GM12864 (cell line): ENCODE measurements around the gene PLCL2.
A peak's percentile ranks its signal among the peaks of the same experiment; 100 is the strongest.

ENCODE experiments used
- DNase-seq: peaks from one replicate; pipeline ENCODE4 v3.0.0-alpha.2; 2011; ENCODE audit warnings: low read depth
- H3K4me3 ChIP-seq: 2 replicates; pipeline ENCODE4 v1.5.1; 2011; ENCODE audit warnings: mild to moderate bottlenecking, low read depth, low read length, control low read depth
- CTCF ChIP-seq: IDR thresholded peaks from 2 replicates; pipeline ENCODE4 v1.5.1; 2011; ENCODE audit warnings: low read depth, mild to moderate bottlenecking, moderate library complexity, low read length, control low read depth, inconsistent platforms; ENCODE audit errors: missing control alignments

The PLCL2 gene

GRCh38 chr3:16875876-16876550, 8.7 kb upstream of the PLCL2 start:
- DNase-seq, result no peak
- TF ChIP-seq CTCF, result no peak
- H3K4me3 ChIP-seq, result no peak overlapping the region

- no peak overlapping the region for H3K4me3 ChIP-seq
- no peak for DNase-seq
- no peak for TF ChIP-seq CTCF
Observed at GRCh38 chr3:16877505-16877904, 7.2 kb upstream of the PLCL2 start.

GRCh38 chr3:16877911-16878310, 6.8 kb upstream of the PLCL2 start:
- TF ChIP-seq CTCF, result no peak
- no peak overlapping the region for H3K4me3 ChIP-seq
- no peak for DNase-seq

GRCh38 chr3:16881896-16882630, 2.7 kb upstream of the PLCL2 start:
- no peak for TF ChIP-seq CTCF
- no peak overlapping the region for H3K4me3 ChIP-seq
- DNase-seq, result no peak

- DNase-seq, result no peak
- H3K4me3 ChIP-seq, result no peak overlapping the region
- no peak for TF ChIP-seq CTCF
Observed at GRCh38 chr3:16883057-16883722, 1.6 kb upstream of the PLCL2 start.

GRCh38 chr3:16883723-16884083, 1.1 kb upstream of the PLCL2 start:
- no peak for TF ChIP-seq CTCF
- peak overlapping the region; percentile 90 for H3K4me3 ChIP-seq
- no peak for DNase-seq
